GM23338 (cell line): ENCODE measurements around the gene KIRREL3. TPM values are rescaled to one million over a fixed set of nuclear protein-coding genes. Genes with fewer than 3 reads are reported as not detected.

Experiments used
- ATAC-seq: fragments of 200-7000 bp; cut with Tn5 transposase; 3 replicates; pipeline ENCODE4 v1.9.1; 2020
- DNase-seq: peaks from one replicate; pipeline ENCODE4 v3.0.0-alpha.2; 2015; ENCODE audit warnings: low spot score
- H2AFZ ChIP-seq: fragments of 200-600 bp; sonication (generic); 2 replicates; pipeline ENCODE4 v1.8.0; 2016; ENCODE audit warnings: antibody characterized with exemption, mild to moderate bottlenecking, moderate library complexity
- H3F3A ChIP-seq: fragments of 200-600 bp; sonication (generic); replicated peaks from 2 replicates; pipeline ENCODE4 v1.8.0; 2017; ENCODE audit warnings: antibody characterized with exemption, mixed run types, low read depth
- H3K27ac ChIP-seq: fragments of 200-600 bp; sonication (generic); 2 replicates; pipeline ENCODE4 v1.6.1; 2016; ENCODE audit warnings: low read depth
- H3K27me3 ChIP-seq: fragments of 200-600 bp; sonication (generic); 2 replicates; pipeline ENCODE4 v1.8.0; 2016; ENCODE audit warnings: mild to moderate bottlenecking, mixed run types, moderate library complexity; ENCODE audit not compliant: insufficient read depth
- H3K36me3 ChIP-seq: fragments of 200-600 bp; sonication (generic); 2 replicates; pipeline ENCODE4 v1.8.0; 2016; ENCODE audit warnings: mild to moderate bottlenecking; ENCODE audit not compliant: insufficient read depth
- H3K4me1 ChIP-seq: fragments of 200-600 bp; sonication (generic); 2 replicates; pipeline ENCODE4 v1.8.0; 2016; ENCODE audit warnings: mild to moderate bottlenecking, moderate library complexity; ENCODE audit not compliant: insufficient read depth
- H3K4me2 ChIP-seq: fragments of 200-600 bp; sonication (generic); 2 replicates; pipeline ENCODE4 v1.7.1; 2017; ENCODE audit warnings: mixed run types
- H3K4me3 ChIP-seq: fragments of 200-600 bp; sonication (generic); 2 replicates; pipeline ENCODE4 v1.6.1; 2016; ENCODE audit warnings: mixed run types
- H3K79me2 ChIP-seq: fragments of 200-600 bp; sonication (generic); replicated peaks from 2 replicates; pipeline ENCODE4 v1.8.0; 2017; ENCODE audit warnings: mild to moderate bottlenecking; ENCODE audit not compliant: insufficient read depth
- H3K9me2 ChIP-seq: fragments of 200-600 bp; sonication (generic); 2 replicates; pipeline ENCODE4 v1.8.0; 2017; ENCODE audit not compliant: insufficient read depth
- H4K20me1 ChIP-seq: fragments of 200-600 bp; sonication (generic); replicated peaks from 2 replicates; pipeline ENCODE4 v1.8.0; 2017; ENCODE audit warnings: mild to moderate bottlenecking; ENCODE audit not compliant: insufficient read depth
- H3K27ac Mint-ChIP-seq: 2 replicates; pipeline ENCODE4 v1.8.0; 2020; ENCODE audit warnings: inconsistent platforms, mild to moderate bottlenecking, moderate library complexity, mixed read lengths
- H3K27me3 Mint-ChIP-seq: 3 replicates; pipeline ENCODE4 v1.8.0; 2022; ENCODE audit warnings: low read depth, mild to moderate bottlenecking, moderate library complexity, mixed read lengths, inconsistent platforms; ENCODE audit not compliant: insufficient read depth, poor library complexity
- H3K36me3 Mint-ChIP-seq: 3 replicates; pipeline ENCODE4 v1.8.0; 2021; ENCODE audit warnings: low read depth, mild to moderate bottlenecking, inconsistent platforms, moderate library complexity, mixed read lengths
- H3K4me1 Mint-ChIP-seq: 3 replicates; pipeline ENCODE4 v1.8.0; 2020; ENCODE audit warnings: mild to moderate bottlenecking, inconsistent platforms, mixed read lengths
- H3K4me3 Mint-ChIP-seq: 3 replicates; pipeline ENCODE4 v1.8.0; 2021; ENCODE audit warnings: moderate library complexity, mild to moderate bottlenecking, inconsistent platforms, mixed read lengths
- H3K9me3 Mint-ChIP-seq: 3 replicates; pipeline ENCODE4 v1.8.0; 2020; ENCODE audit warnings: moderate library complexity, mild to moderate bottlenecking, inconsistent platforms, mixed read lengths
- CTCF ChIP-seq, 2 experiments: fragments of 200-600 bp in 1 of 2; sonication (generic) in 1 of 2; conservative IDR thresholded peaks; 2 replicates each; pipeline versions ENCODE4 v1.5.1 to v1.6.1; 2016 to 2017; ENCODE audit warnings: antibody characterized with exemption in 2 of 2, low read depth in 2 of 2, mild to moderate bottlenecking in 2 of 2, moderate library complexity in 1 of 2
- EZH2 ChIP-seq: fragments of 200-600 bp; sonication (generic); IDR thresholded peaks from one replicate; pipeline ENCODE4 v1.8.0; 2017; ENCODE audit warnings: antibody characterized with exemption, mild to moderate bottlenecking, low read depth; ENCODE audit not compliant: unreplicated experiment
- EZH2phosphoT487 ChIP-seq: fragments of 200-600 bp; sonication (generic); IDR thresholded peaks from one replicate; pipeline ENCODE4 v1.8.1; 2018; ENCODE audit warnings: antibody characterized with exemption; ENCODE audit not compliant: unreplicated experiment
- JUNB ChIP-seq: IDR thresholded peaks from one replicate; pipeline ENCODE4 v1.6.1; 2016; ENCODE audit warnings: antibody characterized with exemption; ENCODE audit not compliant: unreplicated experiment
- POLR2AphosphoS5 ChIP-seq: IDR thresholded peaks from 2 replicates; pipeline ENCODE4 v1.6.1; 2016; ENCODE audit warnings: antibody characterized with exemption, low read depth
- REST ChIP-seq: IDR thresholded peaks from one replicate; pipeline ENCODE4 v1.6.1; 2018; ENCODE audit warnings: antibody characterized with exemption; ENCODE audit not compliant: unreplicated experiment
- ZNF114 ChIP-seq: fragments of 250-450 bp; sonication (Bioruptor Pico); IDR thresholded peaks from 2 replicates; pipeline ENCODE4 v1.5.0; 2020; ENCODE audit warnings: mild to moderate bottlenecking, moderate library complexity
- ZNF331 ChIP-seq: fragments of 250-450 bp; sonication (Bioruptor Pico); IDR thresholded peaks from 2 replicates; pipeline ENCODE4 v1.5.0; 2020; ENCODE audit warnings: low read depth, mild to moderate bottlenecking, moderate library complexity
- polyA plus RNA-seq: library from polyadenylated mRNA; unstranded; fragments of >200 nt; fragmentation: Nextera tagmentation; extraction: Ambion mirVana; gene quantifications from 2 replicates; pipeline ENCODE4 v1.2.1, GENCODE V29; 2016
- total RNA-seq: library from RNA; depleted of rRNA; stranded (reverse); fragments of >200 nt; shearing (Covaris generic); gene quantifications from 2 replicates; pipeline ENCODE4 v1.2.3, GENCODE V29; 2014
- TF ChIP-seq, protein P1 (sequence below): IDR thresholded peaks from 2 replicates; pipeline ENCODE4 v1.6.1; 2016; ENCODE audit warnings: antibody characterized with exemption

Gene KIRREL3
- total and polyA plus RNA-seq, 2 experiments from 2014 or later = 0.13 to 1.5 TPM

DNA sequence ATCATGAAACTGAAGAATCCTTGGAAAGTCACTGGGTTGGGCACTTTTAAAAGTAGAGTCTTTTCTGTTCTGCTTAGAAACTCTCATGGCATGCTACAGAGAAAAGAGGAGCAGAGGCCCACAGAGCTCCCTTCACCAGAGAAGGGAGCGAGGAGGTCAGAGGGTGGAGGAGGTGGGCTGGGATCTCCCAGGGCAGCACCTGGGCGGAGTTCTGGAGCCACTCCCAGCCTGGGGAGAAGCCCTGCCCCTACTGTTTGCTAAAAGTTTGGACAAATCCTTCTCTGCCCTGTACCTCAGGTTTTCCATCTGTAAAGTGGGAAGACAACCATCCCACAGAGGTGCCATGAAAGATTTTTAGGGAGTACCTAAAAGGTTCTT, 299.1 kb downstream of the KIRREL3 start:
- Mint-ChIP-seq H3K27me3 (peaks cover 5% of the 10 kb centered on the region), H3K36me3 (no peaks in the 10 kb centered on the region), H3K27ac (no peak overlapping the region), H3K4me3 (no peak overlapping the region), H3K4me1 (peaks cover 56% of the 10 kb centered on the region), H3K9me3 (no peaks in the 10 kb centered on the region)
- no peak for TF ChIP-seq ZNF114 (CRISPR knock-in tag)
- no peak for TF ChIP-seq POLR2AphosphoS5
- TF ChIP-seq, protein P1, sequence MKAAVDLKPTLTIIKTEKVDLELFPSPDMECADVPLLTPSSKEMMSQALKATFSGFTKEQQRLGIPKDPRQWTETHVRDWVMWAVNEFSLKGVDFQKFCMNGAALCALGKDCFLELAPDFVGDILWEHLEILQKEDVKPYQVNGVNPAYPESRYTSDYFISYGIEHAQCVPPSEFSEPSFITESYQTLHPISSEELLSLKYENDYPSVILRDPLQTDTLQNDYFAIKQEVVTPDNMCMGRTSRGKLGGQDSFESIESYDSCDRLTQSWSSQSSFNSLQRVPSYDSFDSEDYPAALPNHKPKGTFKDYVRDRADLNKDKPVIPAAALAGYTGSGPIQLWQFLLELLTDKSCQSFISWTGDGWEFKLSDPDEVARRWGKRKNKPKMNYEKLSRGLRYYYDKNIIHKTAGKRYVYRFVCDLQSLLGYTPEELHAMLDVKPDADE = no peak
- no peak for TF ChIP-seq JUNB
- no peak for TF ChIP-seq EZH2
- no peak for TF ChIP-seq EZH2phosphoT487
- no peak for TF ChIP-seq ZNF331 (CRISPR knock-in tag)
- no peak for TF ChIP-seq CTCF (conservative IDR thresholded peaks at IDR 0.05; ENCODE audit: low read depth in 2 of 2)
- TF ChIP-seq REST = no peak
- no peaks in the 10 kb centered on the region for H3K9me2 ChIP-seq
- H3F3A ChIP-seq = no peaks in the 10 kb centered on the region
- H4K20me1 ChIP-seq = no peaks in the 10 kb centered on the region
- no peak overlapping the region for H3K27ac ChIP-seq
- no peak overlapping the region for H3K4me2 ChIP-seq
- DNase-seq (no peak), ATAC-seq (peak; percentile 51; the same call in 2 of the 3 replicates)
- H2AFZ ChIP-seq = no peak overlapping the region
- no peaks in the 10 kb centered on the region for H3K36me3 ChIP-seq
- H3K4me3 ChIP-seq = no peak overlapping the region
- H3K4me1 ChIP-seq = peaks cover 4% of the 10 kb centered on the region; the same call in 1 of the 2 replicates
- no peaks in the 10 kb centered on the region for H3K27me3 ChIP-seq
- no peaks in the 10 kb centered on the region for H3K79me2 ChIP-seq
